ENCODE results near the gene PTPRF. TPM values are rescaled to one million over a fixed set of nuclear protein-coding genes. Genes with fewer than 3 reads are reported as not detected.
"Not testable (repeated sequence)": the region's sequence is repeated elsewhere in the genome, so short reads cannot be mapped to it uniquely, and the experiment has no call there.

PTPRF gene
- total RNA-seq, 6 experiments from 2014 or later = 97.1 to 252 (median 160) TPM

GRCh38 chr1:43546388-43547100, 15.9 kb downstream of the PTPRF start:
- H3K27me3 ChIP-seq = no peaks in the 10 kb centered on the region
- H3K36me3 ChIP-seq = no peaks in the 10 kb centered on the region
- DNase-seq (no peak), ATAC-seq (no peak)
- intact Hi-C loops (cut with DNase I) = no loop called here
- 82% methylated on average over 12 of the region's 15 CpGs for WGBS (ENCODE audit: insufficient coverage, low coverage, low lambda C conversion rate, missing lambda C conversion rate)
- H3K4me1 ChIP-seq = peaks cover 2 to 95% (median 50%) of the 10 kb centered on the region in 4 donors
- no peak overlapping the region for H3K4me3 ChIP-seq
- no peaks in the 10 kb centered on the region for H3K9me3 ChIP-seq
- no peak for TF ChIP-seq CTCF (IDR thresholded peaks at IDR 0.05)
- no peak for TF ChIP-seq POLR2A (IDR thresholded peaks at IDR 0.05)
- peak overlapping the region; percentile 71 to 80 (median 74) for H3K27ac ChIP-seq

- no peak for DNase-seq
- Histone ChIP-seq H3K4me3 (no peak overlapping the region), H3K9me3 (no peaks in the 10 kb centered on the region), H3K4me1 (peaks cover 2 to 96% (median 50%) of the 10 kb centered on the region in 4 donors), H3K27ac (peak overlapping the region; percentile 68 to 80 (median 74)), H3K36me3 (no peaks in the 10 kb centered on the region), H3K27me3 (no peaks in the 10 kb centered on the region)
- no peak for ATAC-seq
- intact Hi-C loops (cut with DNase I) = no loop called here
- 68% methylated on average over 10 of the region's 11 CpGs for WGBS (ENCODE audit: insufficient coverage, low coverage, low lambda C conversion rate, missing lambda C conversion rate)
- TF ChIP-seq POLR2A (IDR thresholded peaks at IDR 0.05) (no peak), CTCF (IDR thresholded peaks at IDR 0.05) (no peak)
Observed at GRCh38 chr1:43547538-43548072, 16.9 kb downstream of the PTPRF start.

GRCh38 chr1:43548285-43549271, 17.9 kb downstream of the PTPRF start:
- Histone ChIP-seq H3K27ac (peak overlapping the region; percentile 74 to 82 (median 81)), H3K4me3 (no peak overlapping the region), H3K36me3 (peaks cover 0 to 2% (median under 1%) of the 10 kb centered on the region in 4 donors), H3K4me1 (peaks cover 2 to 93% (median 52%) of the 10 kb centered on the region in 4 donors), H3K27me3 (no peaks in the 10 kb centered on the region), H3K9me3 (no peaks in the 10 kb centered on the region)
- DNase-seq = peak; percentile 70 to 87 (median 78)
- peak; percentile 31 to 46 (median 41) for ATAC-seq
- WGBS (ENCODE audit: insufficient coverage, low coverage, low lambda C conversion rate, missing lambda C conversion rate) = 50% methylated on average over 4 of the region's 18 CpGs
- intact Hi-C loops (cut with DNase I) = no loop called here
- TF ChIP-seq CTCF (IDR thresholded peaks at IDR 0.05) (no peak), POLR2A (IDR thresholded peaks at IDR 0.05) (no peak)

- H3K4me1 ChIP-seq = peaks cover 2 to 88% (median 50%) of the 10 kb centered on the region in 4 donors
- H3K27me3 ChIP-seq; intact Hi-C loops (cut with DNase I); H3K36me3 ChIP-seq; DNase-seq; H3K9me3 ChIP-seq; ATAC-seq: not testable (repeated sequence)
- H3K27ac ChIP-seq = peak overlapping the region; percentile 74 to 82 (median 81)
- 80% methylated on average over 5 of the region's 5 CpGs for WGBS (ENCODE audit: insufficient coverage, low coverage, low lambda C conversion rate, missing lambda C conversion rate)
- peak overlapping the region in 1 of 3 donors; percentile 41 for H3K4me3 ChIP-seq
Observed at GRCh38 chr1:43549394-43549793, 18.7 kb downstream of the PTPRF start.
